Measurements from ENCODE around the gene CSRP1. TPM values are rescaled to one million over a fixed set of nuclear protein-coding genes. Genes with fewer than 3 reads are reported as not detected.
A peak's percentile ranks its signal among the peaks of the same experiment; 100 is the strongest.

The CSRP1 gene
- total RNA-seq, 2 experiments from 2014 or later = 77.1 to 77.8 TPM

DNA sequence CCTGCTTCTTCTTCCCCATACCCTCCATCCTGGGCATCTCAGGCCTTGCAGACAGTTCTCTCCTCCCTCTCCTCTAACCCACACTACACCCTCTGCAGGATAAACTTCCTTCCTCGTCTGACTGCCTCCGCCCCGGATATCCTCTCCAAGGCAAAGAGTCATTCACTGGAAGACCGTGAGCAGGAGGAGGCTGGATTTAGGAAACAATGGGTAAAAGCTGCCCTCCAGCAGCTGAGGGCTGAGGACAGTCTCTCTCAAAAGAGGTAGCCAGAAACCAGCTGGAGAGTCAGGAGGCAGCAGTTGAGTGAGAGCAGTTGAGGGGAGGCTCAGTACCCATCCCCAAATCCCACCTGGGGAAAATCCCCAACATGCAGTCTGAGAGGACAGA lies 1.4 kb downstream of the CSRP1 start:
- Mint-ChIP-seq H3K27me3 (no peaks in the 10 kb centered on the region), H3K9me3 (no peaks in the 10 kb centered on the region), H3K27ac (peak overlapping the region; percentile 81), H3K4me3 (peak overlapping the region; percentile 93), H3K36me3 (ENCODE audit: low read depth) (peaks cover 2% of the 10 kb centered on the region), H3K4me1 (peaks cover 58% of the 10 kb centered on the region)
- ChIA-PET POLR2A (interaction anchor here (1.2 to 3.2 kb wide), 5 partner anchors 9 to 24 kb away, joined by 3 to 43 read pairs (median 9); no protein-coding TSS in a partner anchor), CTCF (interaction anchor here (2.0 to 7.6 kb wide), 3 partner anchors 7 to 58 kb away, joined by 7 to 74 read pairs (median 43); no protein-coding TSS in a partner anchor)
- DNase-seq = no peak

DNA sequence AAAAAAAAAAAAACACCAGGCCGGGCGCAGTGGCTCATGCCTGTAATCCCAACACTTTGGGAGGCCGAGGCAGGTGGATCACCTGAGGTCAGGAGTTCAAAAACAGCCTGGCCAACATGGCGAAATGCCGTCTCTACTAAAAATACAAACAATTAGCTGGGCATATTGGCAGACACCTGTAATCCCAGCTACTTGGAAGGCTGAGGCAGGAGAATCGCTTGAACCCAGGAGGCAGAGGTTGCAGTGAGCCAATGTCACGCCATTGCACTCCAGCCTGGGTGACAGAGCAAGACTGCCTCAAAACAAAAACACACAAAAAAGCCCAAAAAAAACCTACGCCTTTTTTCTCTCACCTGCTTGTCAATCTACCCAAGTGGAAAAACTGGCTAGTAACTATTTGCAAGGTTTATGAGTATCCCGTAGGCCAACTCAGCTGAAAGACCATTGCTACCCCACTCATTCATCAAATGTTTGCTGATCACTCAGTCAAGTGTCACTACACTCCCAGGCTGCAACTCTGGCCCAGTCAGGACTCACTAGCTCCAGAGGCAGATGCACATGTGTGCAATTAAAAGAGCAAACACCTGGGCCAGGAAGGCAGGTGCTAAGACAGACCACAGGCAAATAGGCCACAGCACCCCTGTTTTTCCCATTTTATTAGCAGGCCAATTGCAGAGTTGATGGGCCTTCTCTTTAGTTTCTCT lies 2.0 kb downstream of the CSRP1 start:
- Mint-ChIP-seq H3K27ac (peak overlapping the region; percentile 81), H3K4me1 (peaks cover 56% of the 10 kb centered on the region), H3K27me3 (no peaks in the 10 kb centered on the region), H3K4me3 (peak overlapping the region; percentile 93), H3K36me3 (ENCODE audit: low read depth) (peaks cover 2% of the 10 kb centered on the region), H3K9me3 (no peaks in the 10 kb centered on the region)
- ChIA-PET CTCF (interaction anchor here (1.6 to 7.6 kb wide), 4 partner anchors 8 to 69 kb away, joined by 3 to 74 read pairs (median 25); no protein-coding TSS in a partner anchor), POLR2A (interaction anchor here (1.2 to 3.2 kb wide), 5 partner anchors 8 to 24 kb away, joined by 3 to 43 read pairs (median 9); no protein-coding TSS in a partner anchor)
- DNase-seq = no peak

DNA sequence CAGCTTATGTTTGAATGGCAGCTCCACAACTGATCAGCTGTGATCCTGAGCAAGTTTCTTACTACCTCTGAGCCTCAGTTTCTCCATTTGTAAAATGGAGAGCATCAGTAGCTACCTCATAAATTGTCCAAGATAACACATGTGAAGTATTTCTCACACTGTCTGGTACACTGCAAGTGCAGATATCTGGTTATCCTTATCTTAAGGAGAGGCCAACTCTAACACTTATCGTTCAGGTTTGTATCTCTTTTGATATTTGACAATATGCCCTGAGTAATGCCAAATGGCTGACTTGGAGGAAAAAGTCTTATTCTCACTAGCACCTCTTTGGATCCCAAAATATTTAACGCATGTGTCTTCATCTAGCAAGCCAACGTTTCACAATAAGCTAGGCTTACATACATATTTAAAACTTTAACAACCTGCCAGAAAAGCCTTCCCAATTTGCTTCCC lies 2.7 kb downstream of the CSRP1 start:
- Mint-ChIP-seq H3K27ac (no peak overlapping the region), H3K27me3 (no peaks in the 10 kb centered on the region), H3K9me3 (no peaks in the 10 kb centered on the region), H3K4me3 (no peak overlapping the region), H3K4me1 (peaks cover 48% of the 10 kb centered on the region), H3K36me3 (ENCODE audit: low read depth) (peaks cover 2% of the 10 kb centered on the region)
- ChIA-PET CTCF (interaction anchor here (1.6 to 7.6 kb wide), 4 partner anchors 8 to 69 kb away, joined by 3 to 74 read pairs (median 25); no protein-coding TSS in a partner anchor), POLR2A (no interaction called here)
- DNase-seq = no peak

DNA sequence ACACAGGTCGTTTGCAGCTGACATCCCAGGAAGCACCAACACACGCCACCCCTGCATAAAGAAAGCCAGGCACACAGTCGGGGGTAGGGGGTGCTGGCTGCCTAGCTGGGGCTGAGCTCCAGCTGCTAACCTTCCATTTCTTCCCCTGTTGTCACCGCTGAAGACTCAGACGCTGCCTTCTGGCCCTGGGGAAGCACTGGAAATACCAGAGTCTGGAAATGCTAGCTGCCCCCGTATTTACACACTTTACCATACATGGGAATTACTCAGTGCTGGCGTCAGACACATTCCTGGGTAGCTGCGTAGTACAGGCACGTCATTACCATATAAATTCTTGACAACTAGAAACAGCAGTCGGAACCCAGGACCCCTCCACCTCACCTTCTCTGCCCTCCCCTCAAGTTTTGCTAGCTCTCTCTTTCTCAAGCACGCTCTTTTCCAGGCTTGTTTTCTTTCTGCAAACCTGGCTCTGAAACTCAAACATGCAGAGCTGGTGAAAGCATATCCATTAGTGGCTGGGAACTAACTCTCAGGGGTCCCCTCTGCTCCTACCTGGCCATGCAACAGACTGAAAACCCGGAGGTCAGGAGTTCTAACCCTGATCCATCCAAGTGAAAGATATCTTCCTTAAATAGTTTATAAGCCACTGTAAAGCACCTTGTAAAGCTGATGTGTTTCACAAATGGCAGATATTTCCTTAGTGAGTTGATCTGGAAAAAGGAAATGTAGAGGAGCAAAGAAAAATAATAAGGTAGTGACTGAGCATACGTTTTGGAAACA lies 3.3 kb downstream of the CSRP1 start:
- Mint-ChIP-seq H3K4me1 (peaks cover 43% of the 10 kb centered on the region), H3K36me3 (ENCODE audit: low read depth) (peaks cover 2% of the 10 kb centered on the region), H3K27me3 (no peaks in the 10 kb centered on the region), H3K4me3 (no peak overlapping the region), H3K27ac (no peak overlapping the region), H3K9me3 (no peaks in the 10 kb centered on the region)
- ChIA-PET CTCF (interaction anchor here (1.6 to 7.6 kb wide), 3 partner anchors 9 to 68 kb away, joined by 3 to 74 read pairs (median 43); no protein-coding TSS in a partner anchor), POLR2A (no interaction called here)
- no peak for DNase-seq

DNA sequence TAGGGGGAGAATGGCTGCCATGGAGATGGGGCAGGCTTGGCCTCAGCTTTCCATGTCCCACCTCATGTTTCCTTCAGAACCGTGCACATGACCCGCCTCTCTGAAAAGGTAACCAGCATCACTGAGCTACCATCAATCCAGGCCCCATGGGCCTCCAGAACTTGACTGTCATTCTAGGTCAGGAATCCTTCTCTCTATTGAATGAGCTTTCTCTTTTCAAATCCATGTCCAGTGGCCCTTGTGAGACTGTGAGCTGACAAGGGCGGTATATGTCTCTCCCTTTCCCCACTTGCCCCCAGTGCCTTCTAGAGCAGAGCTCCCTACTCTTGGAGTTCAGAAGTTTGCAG lies 4.4 kb downstream of the CSRP1 start:
- DNase-seq = no peak
- POLR2A ChIA-PET = interaction anchor here (1.1 kb wide), 1 partner anchor 16 kb away, joined by 6 read pairs; no protein-coding TSS in a partner anchor
- peaks cover 37% of the 10 kb centered on the region for H3K4me1 Mint-ChIP-seq
- H3K27ac Mint-ChIP-seq = no peak overlapping the region
- H3K36me3 Mint-ChIP-seq (ENCODE audit: low read depth) = peaks cover 2% of the 10 kb centered on the region
- CTCF ChIA-PET = interaction anchor here (5.1 to 7.6 kb wide), 2 partner anchors 10 to 22 kb away, joined by 43 to 74 read pairs; no protein-coding TSS in a partner anchor
- no peak overlapping the region for H3K4me3 Mint-ChIP-seq
- H3K9me3 Mint-ChIP-seq = no peaks in the 10 kb centered on the region
- H3K27me3 Mint-ChIP-seq = no peaks in the 10 kb centered on the region

DNA sequence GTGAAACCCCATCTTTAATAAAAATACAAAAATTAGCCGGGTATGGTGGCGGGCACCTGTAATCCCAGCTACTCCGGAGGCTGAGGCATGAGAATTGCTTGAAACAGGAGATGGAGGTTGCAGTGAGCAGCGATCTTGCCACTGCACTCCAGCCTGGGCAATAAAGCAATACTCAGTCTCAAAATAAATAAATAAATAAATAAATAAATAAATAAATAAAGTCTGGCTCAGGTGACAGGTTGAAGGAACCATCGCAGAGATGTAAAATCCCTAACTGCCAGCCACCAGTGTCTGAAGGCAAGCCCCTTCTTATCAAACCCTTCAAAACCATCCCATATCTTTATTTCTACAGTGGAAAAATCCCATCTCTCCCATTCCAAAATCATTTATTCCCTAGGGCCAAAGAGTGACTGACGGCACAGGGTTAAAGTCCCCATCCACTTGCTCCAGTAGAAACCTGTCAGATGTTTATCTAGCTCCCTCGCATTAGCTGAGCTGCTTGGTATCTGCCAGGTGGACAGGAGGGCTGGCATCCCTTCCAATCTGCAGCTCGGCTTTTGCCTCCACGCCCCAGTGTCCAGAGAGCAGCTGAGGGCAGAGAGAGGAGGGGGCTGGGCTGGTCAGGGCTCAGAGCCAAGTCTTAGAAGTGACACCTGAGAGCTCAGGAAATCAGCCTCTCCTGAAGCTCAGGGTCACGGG lies 5.0 kb downstream of the CSRP1 start:
- Mint-ChIP-seq H3K9me3 (no peaks in the 10 kb centered on the region), H3K36me3 (ENCODE audit: low read depth) (peaks cover 2% of the 10 kb centered on the region), H3K4me3 (no peak overlapping the region), H3K4me1 (peaks cover 33% of the 10 kb centered on the region), H3K27me3 (no peaks in the 10 kb centered on the region), H3K27ac (no peak overlapping the region)
- no peak for DNase-seq
- ChIA-PET CTCF (interaction anchor here (1.0 to 7.6 kb wide), 3 partner anchors 11 to 66 kb away, joined by 5 to 74 read pairs (median 43); no protein-coding TSS in a partner anchor), POLR2A (interaction anchor here (1.1 kb wide), 1 partner anchor 15 kb away, joined by 6 read pairs; no protein-coding TSS in a partner anchor)

- CTCF ChIA-PET = interaction anchor here (0.7 to 7.6 kb wide), 5 partner anchors 10 to 92 kb away, joined by 3 to 74 read pairs (median 5); no protein-coding TSS in a partner anchor
- Mint-ChIP-seq H3K27me3 (no peaks in the 10 kb centered on the region), H3K4me3 (no peak overlapping the region), H3K9me3 (no peaks in the 10 kb centered on the region), H3K4me1 (peaks cover 30% of the 10 kb centered on the region), H3K36me3 (ENCODE audit: low read depth) (peaks cover 3% of the 10 kb centered on the region), H3K27ac (no peak overlapping the region)
- POLR2A ChIA-PET = interaction anchor here (1.1 kb wide), 1 partner anchor 20 kb away, joined by 3 read pairs; no protein-coding TSS in a partner anchor
- no peak for DNase-seq
Measured at GRCh38 chr1:201501144-201501543, 5.8 kb downstream of the CSRP1 start.

GRCh38 chr1:201500670-201501120 lies 6.2 kb downstream of the CSRP1 start:
- no peaks in the 10 kb centered on the region for H3K9me3 Mint-ChIP-seq
- H3K27me3 Mint-ChIP-seq = no peaks in the 10 kb centered on the region
- no peak overlapping the region for H3K4me3 Mint-ChIP-seq
- CTCF ChIA-PET = interaction anchor here (0.7 to 7.6 kb wide), 5 partner anchors 9 to 92 kb away, joined by 3 to 74 read pairs (median 5); no protein-coding TSS in a partner anchor
- H3K36me3 Mint-ChIP-seq (ENCODE audit: low read depth) = peaks cover 7% of the 10 kb centered on the region
- peaks cover 25% of the 10 kb centered on the region for H3K4me1 Mint-ChIP-seq
- H3K27ac Mint-ChIP-seq = no peak overlapping the region
- POLR2A ChIA-PET = interaction anchor here (1.1 kb wide), 1 partner anchor 20 kb away, joined by 3 read pairs; no protein-coding TSS in a partner anchor
- DNase-seq = no peak

GRCh38 chr1:201499795-201500669 lies 6.9 kb downstream of the CSRP1 start:
- no peak for DNase-seq
- H3K9me3 Mint-ChIP-seq = no peaks in the 10 kb centered on the region
- ChIA-PET CTCF (interaction anchor here (1.5 to 5.1 kb wide), 3 partner anchors 9 to 13 kb away, joined by 5 to 43 read pairs (median 12); no protein-coding TSS in a partner anchor), POLR2A (interaction anchor here (1.1 to 2.0 kb wide), 2 partner anchors 14 to 19 kb away, joined by 3 to 5 read pairs; no protein-coding TSS in a partner anchor)
- H3K4me1 Mint-ChIP-seq = peaks cover 19% of the 10 kb centered on the region
- peaks cover 13% of the 10 kb centered on the region for H3K36me3 Mint-ChIP-seq (ENCODE audit: low read depth)
- H3K27ac Mint-ChIP-seq = no peak overlapping the region
- no peak overlapping the region for H3K4me3 Mint-ChIP-seq
- H3K27me3 Mint-ChIP-seq = no peaks in the 10 kb centered on the region

DNA sequence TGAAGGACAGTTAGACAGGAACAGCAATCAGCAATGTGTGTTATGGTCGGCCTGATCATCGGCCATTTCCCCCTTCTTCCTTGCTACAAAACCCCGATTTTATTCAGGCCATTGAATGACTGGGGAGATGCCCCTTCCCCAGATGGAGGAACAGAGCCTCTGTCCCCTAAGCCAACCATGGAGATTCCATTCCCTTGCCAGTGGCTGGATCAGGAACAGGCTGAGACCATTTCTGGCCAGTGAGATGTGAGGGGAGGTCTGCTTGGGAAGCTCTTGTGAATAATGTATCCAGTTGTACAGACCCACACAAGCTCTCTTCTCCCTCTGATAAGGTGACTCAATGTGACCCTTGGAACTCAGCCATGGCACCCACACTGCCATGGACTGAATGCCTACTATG lies 7.7 kb downstream of the CSRP1 start:
- H3K4me1 Mint-ChIP-seq = peaks cover 13% of the 10 kb centered on the region
- no peak overlapping the region for H3K27ac Mint-ChIP-seq
- no peaks in the 10 kb centered on the region for H3K27me3 Mint-ChIP-seq
- no peak overlapping the region for H3K4me3 Mint-ChIP-seq
- no peak for DNase-seq
- H3K9me3 Mint-ChIP-seq = no peaks in the 10 kb centered on the region
- CTCF ChIA-PET = interaction anchor here (2.1 kb wide), 1 partner anchor 14 kb away, joined by 12 read pairs; no protein-coding TSS in a partner anchor
- POLR2A ChIA-PET = interaction anchor here (2.0 kb wide), 1 partner anchor 13 kb away, joined by 5 read pairs; no protein-coding TSS in a partner anchor
- H3K36me3 Mint-ChIP-seq (ENCODE audit: low read depth) = peaks cover 22% of the 10 kb centered on the region

DNA sequence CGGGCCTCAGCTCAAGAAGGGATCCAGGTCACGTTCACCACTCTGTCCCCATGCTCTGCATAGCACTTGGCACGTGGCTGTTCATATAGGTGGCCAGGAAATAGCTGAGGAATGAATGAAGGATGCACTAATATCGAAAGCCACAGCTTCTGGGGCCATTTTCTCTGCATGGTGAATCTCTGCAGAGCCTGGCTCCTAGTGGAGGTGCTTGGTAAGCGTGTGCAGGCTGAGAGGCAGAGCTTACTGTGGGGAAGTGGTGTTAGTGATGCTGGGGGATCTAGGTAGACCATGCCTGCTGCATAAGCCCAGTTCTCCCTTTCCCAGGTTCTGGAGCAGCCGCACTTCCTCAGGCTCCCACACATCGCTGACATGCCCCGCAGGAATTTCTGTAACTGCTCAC lies 8.3 kb downstream of the CSRP1 start:
- POLR2A ChIA-PET = interaction anchor here (2.0 kb wide), 1 partner anchor 12 kb away, joined by 5 read pairs; no protein-coding TSS in a partner anchor
- no peaks in the 10 kb centered on the region for H3K27me3 Mint-ChIP-seq
- no peak overlapping the region for H3K4me3 Mint-ChIP-seq
- CTCF ChIA-PET = interaction anchor here (2.1 kb wide), 1 partner anchor 14 kb away, joined by 12 read pairs; no protein-coding TSS in a partner anchor
- H3K36me3 Mint-ChIP-seq (ENCODE audit: low read depth) = peaks cover 27% of the 10 kb centered on the region
- H3K27ac Mint-ChIP-seq = no peak overlapping the region
- DNase-seq = no peak
- H3K4me1 Mint-ChIP-seq = peaks cover 9% of the 10 kb centered on the region
- no peaks in the 10 kb centered on the region for H3K9me3 Mint-ChIP-seq

Data from activated CD4-positive, alpha-beta memory T cell treated with anti-CD3 and anti-CD28 coated beads, Interleukin-2, amount 10 ng/mL, durations not matched to agents 7 days and 5 days (primary cell).